Measurements from ENCODE around the gene IQCM. TPM values are rescaled to one million over a fixed set of nuclear protein-coding genes. Genes with fewer than 3 reads are reported as not detected.

IQCM gene
- total and polyA plus RNA-seq, 10 of the 15 experiments (the other 5 are each of a cell fraction or from before 2014, with no cell fraction given), result not detected

DNA sequence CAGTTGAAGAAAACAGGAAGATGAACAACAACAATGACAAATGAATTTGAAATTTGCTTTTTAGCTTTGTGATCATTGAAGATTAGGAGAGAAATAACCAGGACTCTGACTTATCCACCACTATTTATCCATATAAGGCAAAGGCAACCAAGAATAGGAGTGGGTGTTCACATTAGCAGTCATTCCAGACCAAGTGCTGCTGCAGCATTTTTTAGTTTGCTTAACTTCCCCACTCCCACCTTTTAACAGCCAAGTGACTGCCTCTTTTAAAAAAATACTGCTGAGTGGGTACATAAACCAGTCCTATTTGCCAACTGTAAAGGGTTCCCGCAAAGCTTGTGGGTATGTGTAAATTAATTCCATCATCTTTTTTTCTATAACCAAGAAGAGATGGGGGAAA lies 230.9 kb downstream of the IQCM start:
- no peaks in the 10 kb centered on the region for H4K20me1 ChIP-seq (ENCODE audit: control insufficient read depth, insufficient read depth)
- intact Hi-C loops (cut with micrococcal nuclease; ENCODE audit: unreplicated experiment) (no loop called here), in situ Hi-C loops (cut with MboI) (no loop called here)
- POLR2A ChIA-PET, result no interaction called here
- H3K4me2 ChIP-seq (ENCODE audit: control insufficient read depth, insufficient read depth), result no peak overlapping the region
- H3K4me1 ChIP-seq (ENCODE audit: control insufficient read depth, insufficient read depth, low read length), result no peaks in the 10 kb centered on the region
- H3K27me3 ChIP-seq (replicated peaks in 1 of 2; ENCODE audit: control insufficient read depth in 2 of 2, insufficient read depth in 2 of 2, low read length in 1 of 2), result no peaks in the 10 kb centered on the region
- H3K36me3 ChIP-seq (ENCODE audit: control insufficient read depth in 2 of 2, insufficient read depth in 2 of 2, low read length in 1 of 2), result no peaks in the 10 kb centered on the region
- ATAC-seq (no peak), DNase-seq (ENCODE audit: low read depth, low spot score) (no peak), FAIRE-seq (no peak)
- TF ChIP-seq HDGF (IDR thresholded peaks at IDR 0.05) (no peak), NFYB (IDR thresholded peaks at IDR 0.05; ENCODE audit: insufficient read depth, low read depth, low read length) (no peak), EED (IDR thresholded peaks at IDR 0.05; ENCODE audit: low read depth) (no peak)
- BruUV-seq (replicated peaks), result no TSS peak
- H3K79me2 ChIP-seq (ENCODE audit: control insufficient read depth, insufficient read depth, low read length), result no peaks in the 10 kb centered on the region
- no peak overlapping the region for H3K9ac ChIP-seq (ENCODE audit: control insufficient read depth, insufficient read depth, low read length)
- no peak overlapping the region for H3K4me3 ChIP-seq
- SMC1A ChIA-PET (ENCODE audit: uncharacterized antibody, unreplicated experiment), result no interaction called here
- no peak overlapping the region for H3K27ac ChIP-seq (ENCODE audit: control insufficient read depth, insufficient read depth)
- CTCF ChIA-PET, result no interaction called here
- RAD21 ChIA-PET (ENCODE audit: unreplicated experiment), result no interaction called here
- WGBS (ENCODE audit: insufficient coverage, insufficient replicate concordance, low lambda C conversion rate, missing lambda C conversion rate), result 44% methylated on average over 1 of the region's 1 CpG
- H3K9me3 ChIP-seq (replicated peaks; ENCODE audit: control insufficient read depth, insufficient read depth, low read length), result no peaks in the 10 kb centered on the region
- H2AFZ ChIP-seq (ENCODE audit: control insufficient read depth, low read depth, low read length), result no peak overlapping the region

DNA sequence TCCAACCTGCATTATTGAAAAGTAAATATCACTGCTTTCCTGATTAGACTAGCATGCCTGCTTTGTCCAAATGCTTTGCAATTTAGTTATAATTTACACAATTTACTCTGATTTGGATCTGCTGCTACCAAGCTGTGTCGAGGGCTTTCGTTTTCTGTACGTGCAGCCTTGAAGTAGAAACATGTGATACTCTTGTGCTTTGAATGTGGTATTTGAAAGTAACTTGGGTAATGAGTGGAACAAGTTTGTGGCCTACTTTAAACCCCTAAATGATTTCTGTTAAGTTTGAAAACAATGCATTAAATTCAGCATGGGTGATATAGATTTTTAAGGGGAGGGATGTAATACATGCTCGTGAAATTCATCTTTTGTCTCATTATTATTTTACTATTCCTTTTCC lies 240.7 kb downstream of the IQCM start:
- H3K9ac ChIP-seq (ENCODE audit: control insufficient read depth, insufficient read depth, low read length), result no peak overlapping the region
- H3K4me1 ChIP-seq (ENCODE audit: control insufficient read depth, insufficient read depth, low read length), result no peaks in the 10 kb centered on the region
- BruUV-seq (replicated peaks), result no TSS peak
- in situ Hi-C loops (cut with MboI) (no loop called here), intact Hi-C loops (cut with micrococcal nuclease; ENCODE audit: unreplicated experiment) (no loop called here)
- RAD21 ChIA-PET (ENCODE audit: unreplicated experiment), result no interaction called here
- SMC1A ChIA-PET (ENCODE audit: uncharacterized antibody, unreplicated experiment), result interaction anchor here (0.9 kb wide), 1 partner anchor 9 kb away, joined by 3 read pairs; no protein-coding TSS in a partner anchor
- H3K36me3 ChIP-seq (ENCODE audit: control insufficient read depth in 2 of 2, insufficient read depth in 2 of 2, low read length in 1 of 2), result no peaks in the 10 kb centered on the region
- peak; percentile 63 for ATAC-seq
- H3K9me3 ChIP-seq (replicated peaks; ENCODE audit: control insufficient read depth, insufficient read depth, low read length), result no peaks in the 10 kb centered on the region; the same call in 2 of the 3 replicates
- no peak overlapping the region for H3K4me3 ChIP-seq
- no peak for FAIRE-seq
- DNase-seq (ENCODE audit: low read depth, low spot score), result peak; percentile 28
- H3K27ac ChIP-seq (ENCODE audit: control insufficient read depth, insufficient read depth), result no peak overlapping the region
- no peak overlapping the region for H3K4me2 ChIP-seq (ENCODE audit: control insufficient read depth, insufficient read depth)
- WGBS (ENCODE audit: insufficient coverage, insufficient replicate concordance, low lambda C conversion rate, missing lambda C conversion rate), result 0% methylated on average over 4 of the region's 4 CpGs
- H4K20me1 ChIP-seq (ENCODE audit: control insufficient read depth, insufficient read depth), result no peaks in the 10 kb centered on the region
- H3K27me3 ChIP-seq (replicated peaks in 1 of 2; ENCODE audit: control insufficient read depth in 2 of 2, insufficient read depth in 2 of 2, low read length in 1 of 2), result no peaks in the 10 kb centered on the region
- no peaks in the 10 kb centered on the region for H3K79me2 ChIP-seq (ENCODE audit: control insufficient read depth, insufficient read depth, low read length)
- H2AFZ ChIP-seq (ENCODE audit: control insufficient read depth, low read depth, low read length), result peak overlapping the region; percentile 17; the same call in 1 of the 2 replicates
- CTCF ChIA-PET, result no interaction called here
- POLR2A ChIA-PET, result no interaction called here
- TF ChIP-seq CBX5 (IDR thresholded peaks at IDR 0.05; ENCODE audit: low read depth) (no peak), POLR2AphosphoS2 (IDR thresholded peaks at IDR 0.05; ENCODE audit: low read depth, low read length) (no peak), MEF2A (IDR thresholded peaks at IDR 0.05; ENCODE audit: insufficient read depth, low read depth, low read length) (no peak), RAD51 (IDR thresholded peaks at IDR 0.05) (peak; percentile 62), NFXL1 (IDR thresholded peaks at IDR 0.05; ENCODE audit: borderline replicate concordance) (no peak), ZNF207 (IDR thresholded peaks at IDR 0.05; ENCODE audit: borderline replicate concordance) (no peak), CHD2 (IDR thresholded peaks at IDR 0.05; ENCODE audit: borderline replicate concordance, low read depth, low read length) (peak; percentile 47; the same call in 1 of the 2 replicates), SMARCA5 (IDR thresholded peaks at IDR 0.05) (no peak), SIX5 (IDR thresholded peaks at IDR 0.05; ENCODE audit: low read depth, low read length, severe bottlenecking) (no peak), ETV6 (conservative IDR thresholded peaks at IDR 0.05 in 1 of 2, IDR thresholded peaks at IDR 0.05 in 1 of 2; ENCODE audit: borderline replicate concordance in 1 of 2, low read depth in 1 of 2) (no peak)
- TF ChIP-seq, protein P1, sequence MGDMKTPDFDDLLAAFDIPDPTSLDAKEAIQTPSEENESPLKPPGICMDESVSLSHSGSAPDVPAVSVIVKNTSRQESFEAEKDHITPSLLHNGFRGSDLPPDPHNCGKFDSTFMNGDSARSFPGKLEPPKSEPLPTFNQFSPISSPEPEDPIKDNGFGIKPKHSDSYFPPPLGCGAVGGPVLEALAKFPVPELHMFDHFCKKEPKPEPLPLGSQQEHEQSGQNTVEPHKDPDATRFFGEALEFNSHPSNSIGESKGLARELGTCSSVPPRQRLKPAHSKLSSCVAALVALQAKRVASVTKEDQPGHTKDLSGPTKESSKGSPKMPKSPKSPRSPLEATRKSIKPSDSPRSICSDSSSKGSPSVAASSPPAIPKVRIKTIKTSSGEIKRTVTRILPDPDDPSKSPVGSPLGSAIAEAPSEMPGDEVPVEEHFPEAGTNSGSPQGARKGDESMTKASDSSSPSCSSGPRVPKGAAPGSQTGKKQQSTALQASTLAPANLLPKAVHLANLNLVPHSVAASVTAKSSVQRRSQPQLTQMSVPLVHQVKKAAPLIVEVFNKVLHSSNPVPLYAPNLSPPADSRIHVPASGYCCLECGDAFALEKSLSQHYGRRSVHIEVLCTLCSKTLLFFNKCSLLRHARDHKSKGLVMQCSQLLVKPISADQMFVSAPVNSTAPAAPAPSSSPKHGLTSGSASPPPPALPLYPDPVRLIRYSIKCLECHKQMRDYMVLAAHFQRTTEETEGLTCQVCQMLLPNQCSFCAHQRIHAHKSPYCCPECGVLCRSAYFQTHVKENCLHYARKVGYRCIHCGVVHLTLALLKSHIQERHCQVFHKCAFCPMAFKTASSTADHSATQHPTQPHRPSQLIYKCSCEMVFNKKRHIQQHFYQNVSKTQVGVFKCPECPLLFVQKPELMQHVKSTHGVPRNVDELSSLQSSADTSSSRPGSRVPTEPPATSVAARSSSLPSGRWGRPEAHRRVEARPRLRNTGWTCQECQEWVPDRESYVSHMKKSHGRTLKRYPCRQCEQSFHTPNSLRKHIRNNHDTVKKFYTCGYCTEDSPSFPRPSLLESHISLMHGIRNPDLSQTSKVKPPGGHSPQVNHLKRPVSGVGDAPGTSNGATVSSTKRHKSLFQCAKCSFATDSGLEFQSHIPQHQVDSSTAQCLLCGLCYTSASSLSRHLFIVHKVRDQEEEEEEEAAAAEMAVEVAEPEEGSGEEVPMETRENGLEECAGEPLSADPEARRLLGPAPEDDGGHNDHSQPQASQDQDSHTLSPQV (IDR thresholded peaks at IDR 0.05), result 0 out of 2 replicates have a peak, but pooled peaks have one; percentile 24
